GM12878 (cell line): ENCODE data around the gene LRRN4. TPM values are rescaled to one million over a fixed set of nuclear protein-coding genes. Genes with fewer than 3 reads are reported as not detected.
A peak's percentile ranks its signal among the peaks of the same experiment; 100 is the strongest.

ENCODE experiments used
- ATAC-seq: fragments of 200-7000 bp; cut with Tn5 transposase; 3 replicates; pipeline ENCODE4 v1.9.1; 2020; ENCODE audit warnings: mild to moderate bottlenecking, moderate library complexity
- BruUV-seq: library from RNA; stranded (reverse); fragments of 400-500 nt; replicated peaks from 2 replicates; lab custom pipeline; 2021; lab: Mats Ljungman, UMichigan
- CTCF ChIA-PET: fragments of 300-600 bp; sonication (Branson Sonifier 250); formaldehyde crosslinking; extraction: SDS; loops from one replicate; lab custom pipeline; 2021; ENCODE audit warnings: inconsistent platforms; lab: Yijun Ruan, JAX
- POLR2A ChIA-PET: fragments of 350-600 bp; formaldehyde crosslinking; extraction: SDS; loops from one replicate; lab custom pipeline; 2021; ENCODE audit warnings: inconsistent platforms; lab: Charles Lee
- RAD21 ChIA-PET: fragments of 300-600 bp; sonication (Branson Sonifier 250); formaldehyde crosslinking; loops from one replicate; lab custom pipeline; 2023; ENCODE audit warnings: antibody characterized with exemption; ENCODE audit not compliant: unreplicated experiment; lab: Charles Lee
- SMC1A ChIA-PET: fragments of 300-600 bp; sonication (Branson Sonifier 250); formaldehyde crosslinking; loops from one replicate; lab custom pipeline; 2023; ENCODE audit not compliant: unreplicated experiment, uncharacterized antibody; lab: Charles Lee
- DNase-seq: peaks from one replicate; pipeline ENCODE4 v3.0.0-alpha.2; 2011; ENCODE audit warnings: low read depth, low spot score
- FAIRE-seq: peaks from 3 replicates; lab custom pipeline; 2011; peaks lifted over from hg19 to GRCh38; lab: Jason Lieb, UNC
- H2AFZ ChIP-seq: 2 replicates; pipeline ENCODE4 v1.6.0; 2011; ENCODE audit warnings: low read depth, low read length, control low read depth; ENCODE audit not compliant: control insufficient read depth
- H3K27ac ChIP-seq: 2 replicates; pipeline ENCODE4 v1.5.1; 2011; ENCODE audit warnings: control low read depth; ENCODE audit not compliant: control insufficient read depth, insufficient read depth
- H3K27me3 ChIP-seq, 2 experiments: replicated peaks in 1 of 2; 2 replicates each; pipeline versions ENCODE4 v1.6.0 to v1.6.1; 2011; ENCODE audit warnings: low read length in 1 of 2; ENCODE audit not compliant: control insufficient read depth in 2 of 2, insufficient read depth in 2 of 2
- H3K36me3 ChIP-seq, 2 experiments: 2 replicates each; pipeline ENCODE4 v1.5.1; 2011; ENCODE audit warnings: low read length in 1 of 2; ENCODE audit not compliant: control insufficient read depth in 2 of 2, insufficient read depth in 2 of 2
- H3K4me1 ChIP-seq: 2 replicates; pipeline ENCODE4 v1.6.1; 2011; ENCODE audit warnings: mild to moderate bottlenecking, low read length, moderate library complexity, mixed read lengths; ENCODE audit not compliant: control insufficient read depth, insufficient read depth
- H3K4me2 ChIP-seq: 2 replicates; pipeline ENCODE4 v1.6.0; 2011; ENCODE audit warnings: control low read depth; ENCODE audit not compliant: control insufficient read depth, insufficient read depth
- H3K4me3 ChIP-seq: fragments of 200-600 bp; sonication (generic); 2 replicates; pipeline ENCODE4 v1.5.1; 2016
- H3K79me2 ChIP-seq: 2 replicates; pipeline ENCODE4 v1.6.0; 2011; ENCODE audit warnings: low read length; ENCODE audit not compliant: control insufficient read depth, insufficient read depth
- H3K9ac ChIP-seq: 2 replicates; pipeline ENCODE4 v1.8.0; 2011; ENCODE audit warnings: low read length, control low read depth, mixed read lengths; ENCODE audit not compliant: control insufficient read depth, insufficient read depth
- H3K9me3 ChIP-seq: replicated peaks from 3 replicates; pipeline ENCODE4 v1.5.1; 2011; ENCODE audit warnings: mild to moderate bottlenecking, low read length; ENCODE audit not compliant: control insufficient read depth, insufficient read depth
- H4K20me1 ChIP-seq: 2 replicates; pipeline ENCODE4 v1.6.0; 2011; ENCODE audit not compliant: control insufficient read depth, insufficient read depth
- CREB1 ChIP-seq: IDR thresholded peaks from 2 replicates; pipeline ENCODE4 v1.6.1; 2012; ENCODE audit warnings: low read depth, mild to moderate bottlenecking, inconsistent platforms
- CREM ChIP-seq: IDR thresholded peaks from 2 replicates; pipeline ENCODE4 v1.6.1; 2014; ENCODE audit warnings: antibody characterized with exemption, low read depth
- KLF5 ChIP-seq: fragments of 450-650 bp; IDR thresholded peaks from 2 replicates; pipeline ENCODE4 v1.6.1; 2014; ENCODE audit warnings: mild to moderate bottlenecking; ENCODE audit not compliant: partially characterized antibody
- MXI1 ChIP-seq: fragments of 150-350 bp; IDR thresholded peaks from 2 replicates; pipeline ENCODE4 v1.6.1; 2011; ENCODE audit warnings: low read depth, mild to moderate bottlenecking, inconsistent platforms, low read length, improper control_type of control experiment
- NFIC ChIP-seq: IDR thresholded peaks from 2 replicates; pipeline ENCODE4 v1.6.1; 2012; ENCODE audit warnings: low read depth, mild to moderate bottlenecking, inconsistent platforms, low read length, moderate library complexity
- NR2C2 ChIP-seq: IDR thresholded peaks from 2 replicates; pipeline ENCODE4 v1.6.1; 2011; ENCODE audit warnings: borderline replicate concordance, low read depth; ENCODE audit not compliant: control insufficient read depth, insufficient read length
- POLR2AphosphoS5 ChIP-seq: IDR thresholded peaks from 2 replicates; pipeline ENCODE4 v1.6.1; 2011; ENCODE audit warnings: mild to moderate bottlenecking, low read length, inconsistent platforms
- RBBP5 ChIP-seq: fragments of 200-600 bp; sonication (generic); conservative IDR thresholded peaks from 2 replicates; pipeline ENCODE4 v1.6.1; 2016
- SMARCA5 ChIP-seq: fragments of 450-650 bp; IDR thresholded peaks from 2 replicates; pipeline ENCODE4 v1.6.1; 2017; ENCODE audit warnings: mild to moderate bottlenecking
- WRNIP1 ChIP-seq: IDR thresholded peaks from 2 replicates; pipeline ENCODE4 v1.6.1; 2011; ENCODE audit warnings: low read depth, low read length, improper control_type of control experiment, borderline replicate concordance
- WGBS: methylation state at CpG from one replicate; pipeline ENCODE4 v1.1.6; 2016; ENCODE audit warnings: low lambda C conversion rate; ENCODE audit not compliant: insufficient replicate concordance, insufficient coverage; ENCODE audit errors: missing lambda C conversion rate; 5-methylcytosine and 5-hydroxymethylcytosine counted together
- in situ Hi-C: fragments of 300-500 bp; cut with MboI; formaldehyde crosslinking; loops from 9 replicates; pipeline ENCODE4 v1.14.3; 2018; ENCODE audit warnings: mixed read lengths
- intact Hi-C: fragments of 100-400 bp; cut with micrococcal nuclease; formaldehyde crosslinking; loops from one replicate; pipeline ENCODE4 v1.14.2; 2022; ENCODE audit not compliant: unreplicated experiment
- polyA plus RNA-seq, 11 experiments: library from polyadenylated mRNA; depleted of rRNA in 4 of 11; unstranded in 6 of 11; stranded (reverse) in 5 of 11; fragments of >200 nt; fragmentation: Nextera tagmentation in 4 of 11; fragmentation: Illumina TruSeq in 1 of 11; extraction: Ambion mirVana in 4 of 11; extraction: Trizol in 1 of 11; gene quantifications; 1 replicate in 1 of 11; 2 replicates in 10 of 11; pipeline versions ENCODE4 v1.2.1 to v1.2.3, GENCODE V29; 2011 to 2016; ENCODE audit warnings: inconsistent platforms in 2 of 11, missing spikeins in 2 of 11, low read depth in 1 of 11
- total RNA-seq, 4 experiments: library from RNA; depleted of rRNA in 3 of 4; stranded (reverse); fragments of >200 nt in 3 of 4; fragmentation: Illumina TruSeq in 1 of 4; extraction: Trizol in 1 of 4; gene quantifications; 2 replicates each; pipeline versions ENCODE4 v1.2.1 to v1.2.3, GENCODE V29; 2013 to 2021
- TF ChIP-seq, protein P1 (sequence below): fragments of 450-650 bp; IDR thresholded peaks from 2 replicates; pipeline ENCODE4 v1.6.1; 2017; ENCODE audit warnings: mild to moderate bottlenecking, moderate library complexity

LRRN4 gene
- total and polyA plus RNA-seq, 10 of the 15 experiments (the other 5 are each of a cell fraction or from before 2014, with no cell fraction given): 0.11 TPM; not detected in 9

GRCh38 chr20:6007529-6008103, 46.2 kb downstream of the LRRN4 start:
- Histone ChIP-seq H2AFZ (no peak overlapping the region), H3K4me2 (peak overlapping the region; percentile 98), H3K27me3 (no peaks in the 10 kb centered on the region), H3K36me3 (peaks cover 0 to 9% of the 10 kb centered on the region in 2 experiments; a peak in 3 of 4 replicates), H3K4me3 (peak overlapping the region; percentile 93), H3K4me1 (peaks cover 2% of the 10 kb centered on the region; the same call in 1 of the 2 replicates), H3K79me2 (peaks cover 32% of the 10 kb centered on the region), H4K20me1 (no peaks in the 10 kb centered on the region), H3K9ac (peak overlapping the region; percentile 86), H3K27ac (no peak overlapping the region)
- ATAC-seq: no peak
- ChIA-PET SMC1A (interaction anchor here (0.8 to 1.6 kb wide), 9 partner anchors 8 to 219 kb away, joined by 3 to 6 read pairs (median 3); no protein-coding TSS in a partner anchor), CTCF (interaction anchor here (0.7 to 2.2 kb wide), 8 partner anchors 8 to 479 kb away, joined by 3 to 11 read pairs (median 3); no protein-coding TSS in a partner anchor), RAD21 (interaction anchor here (0.6 to 1.2 kb wide), 3 partner anchors 12 to 407 kb away, joined by 3 to 4 read pairs (median 3); no protein-coding TSS in a partner anchor), POLR2A (interaction anchor here (0.7 to 1.9 kb wide), 3 partner anchors 11 to 44 kb away, joined by 3 to 6 read pairs (median 3); no protein-coding TSS in a partner anchor)
- BruUV-seq: no TSS peak
- WGBS: 58% methylated on average over 3 of the region's 3 CpGs
- intact Hi-C loops: no loop called here
- FAIRE-seq: no peak
- in situ Hi-C loops: no loop called here
- no peak for DNase-seq
- TF ChIP-seq KLF5: no peak
- TF ChIP-seq MXI1: no peak
- TF ChIP-seq SMARCA5: no peak
- no peak for TF ChIP-seq CREM
- no peak for TF ChIP-seq POLR2AphosphoS5
- TF ChIP-seq, protein P1, sequence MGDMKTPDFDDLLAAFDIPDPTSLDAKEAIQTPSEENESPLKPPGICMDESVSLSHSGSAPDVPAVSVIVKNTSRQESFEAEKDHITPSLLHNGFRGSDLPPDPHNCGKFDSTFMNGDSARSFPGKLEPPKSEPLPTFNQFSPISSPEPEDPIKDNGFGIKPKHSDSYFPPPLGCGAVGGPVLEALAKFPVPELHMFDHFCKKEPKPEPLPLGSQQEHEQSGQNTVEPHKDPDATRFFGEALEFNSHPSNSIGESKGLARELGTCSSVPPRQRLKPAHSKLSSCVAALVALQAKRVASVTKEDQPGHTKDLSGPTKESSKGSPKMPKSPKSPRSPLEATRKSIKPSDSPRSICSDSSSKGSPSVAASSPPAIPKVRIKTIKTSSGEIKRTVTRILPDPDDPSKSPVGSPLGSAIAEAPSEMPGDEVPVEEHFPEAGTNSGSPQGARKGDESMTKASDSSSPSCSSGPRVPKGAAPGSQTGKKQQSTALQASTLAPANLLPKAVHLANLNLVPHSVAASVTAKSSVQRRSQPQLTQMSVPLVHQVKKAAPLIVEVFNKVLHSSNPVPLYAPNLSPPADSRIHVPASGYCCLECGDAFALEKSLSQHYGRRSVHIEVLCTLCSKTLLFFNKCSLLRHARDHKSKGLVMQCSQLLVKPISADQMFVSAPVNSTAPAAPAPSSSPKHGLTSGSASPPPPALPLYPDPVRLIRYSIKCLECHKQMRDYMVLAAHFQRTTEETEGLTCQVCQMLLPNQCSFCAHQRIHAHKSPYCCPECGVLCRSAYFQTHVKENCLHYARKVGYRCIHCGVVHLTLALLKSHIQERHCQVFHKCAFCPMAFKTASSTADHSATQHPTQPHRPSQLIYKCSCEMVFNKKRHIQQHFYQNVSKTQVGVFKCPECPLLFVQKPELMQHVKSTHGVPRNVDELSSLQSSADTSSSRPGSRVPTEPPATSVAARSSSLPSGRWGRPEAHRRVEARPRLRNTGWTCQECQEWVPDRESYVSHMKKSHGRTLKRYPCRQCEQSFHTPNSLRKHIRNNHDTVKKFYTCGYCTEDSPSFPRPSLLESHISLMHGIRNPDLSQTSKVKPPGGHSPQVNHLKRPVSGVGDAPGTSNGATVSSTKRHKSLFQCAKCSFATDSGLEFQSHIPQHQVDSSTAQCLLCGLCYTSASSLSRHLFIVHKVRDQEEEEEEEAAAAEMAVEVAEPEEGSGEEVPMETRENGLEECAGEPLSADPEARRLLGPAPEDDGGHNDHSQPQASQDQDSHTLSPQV: no peak
- TF ChIP-seq RBBP5: no peak
- TF ChIP-seq WRNIP1: no peak
- TF ChIP-seq NFIC: no peak
- no peak for TF ChIP-seq NR2C2
- TF ChIP-seq CREB1: no peak
- TF ChIP-seq, all 136 proteins: peak for 0
- H3K9me3 ChIP-seq: no peaks in the 10 kb centered on the region
